GM12801 (cell line): Measurements from ENCODE around the gene ZNF503.

Experiments
- CTCF ChIP-seq: IDR thresholded peaks from one replicate; pipeline ENCODE4 v1.5.1; 2011; ENCODE audit warnings: control low read depth; ENCODE audit not compliant: insufficient read length; ENCODE audit errors: extremely low read depth

The ZNF503 gene

GRCh38 chr10:75395932-75396630 lies 5.5 kb downstream of the ZNF503 start:
- TF ChIP-seq CTCF: no peak

- no peak for TF ChIP-seq CTCF
Measured at GRCh38 chr10:75395066-75395931, 6.3 kb downstream of the ZNF503 start.

GRCh38 chr10:75394221-75394620 lies 7.3 kb downstream of the ZNF503 start:
- TF ChIP-seq CTCF: no peak

- no peak for TF ChIP-seq CTCF
Measured at GRCh38 chr10:75392744-75393143, 8.8 kb downstream of the ZNF503 start.

- no peak for TF ChIP-seq CTCF
Measured at GRCh38 chr10:75392271-75392670, 9.3 kb downstream of the ZNF503 start.

- no peak for TF ChIP-seq CTCF
Measured at GRCh38 chr10:75390178-75390577, 11.4 kb downstream of the ZNF503 start.

- TF ChIP-seq CTCF: no peak
Measured at GRCh38 chr10:75388082-75388481, 13.5 kb downstream of the ZNF503 start.
